ENCODE data around the gene LGALS7. TPM values are rescaled to one million over a fixed set of nuclear protein-coding genes. Genes with fewer than 3 reads are reported as not detected.
"Not testable (repeated sequence)": the region's sequence is repeated elsewhere in the genome, so short reads cannot be mapped to it uniquely, and the experiment has no call there.

Gene LGALS7
- total and polyA plus RNA-seq, 5 donors from 2014 or later, result not detected

- peaks cover 5% of the 10 kb centered on the region for H3K27me3 Mint-ChIP-seq
- H3K4me3 Mint-ChIP-seq, result peak overlapping the region in 1 of 4 donors; percentile 83
- H3K27ac Mint-ChIP-seq, result no peak overlapping the region
- H3K4me1 Mint-ChIP-seq, result peaks cover 0 to 6% (median 2%) of the 10 kb centered on the region in 4 donors
- H3K36me3 Mint-ChIP-seq, result no peaks in the 10 kb centered on the region
- ATAC-seq (ENCODE audit: low read depth in 2 of 2) (no peak), DNase-seq (no peak)
- peaks cover 0 to 1% (median 0%) of the 10 kb centered on the region in 7 donors for H3K9me3 Mint-ChIP-seq
- Histone ChIP-seq H3K4me1 (ENCODE audit: control insufficient read depth, insufficient read depth, low read length, poor library complexity, severe bottlenecking) (peaks cover 8% of the 10 kb centered on the region), H3K27me3 (ENCODE audit: control insufficient read depth, insufficient read depth, low read length) (no peaks in the 10 kb centered on the region), H3K9me3 (ENCODE audit: control insufficient read depth in 2 of 2, low read length in 2 of 2) (no peaks in the 10 kb centered on the region), H3K36me3 (ENCODE audit: control insufficient read depth, insufficient read depth, low read length) (no peaks in the 10 kb centered on the region), H3K27ac (ENCODE audit: insufficient read depth, low read length, poor library complexity, severe bottlenecking) (no peak overlapping the region), H3K4me3 (ENCODE audit: low read depth, low read length) (no peak overlapping the region)
Observed at GRCh38 chr19:38774181-38774950, 1.0 kb upstream of the LGALS7 start.

DNA sequence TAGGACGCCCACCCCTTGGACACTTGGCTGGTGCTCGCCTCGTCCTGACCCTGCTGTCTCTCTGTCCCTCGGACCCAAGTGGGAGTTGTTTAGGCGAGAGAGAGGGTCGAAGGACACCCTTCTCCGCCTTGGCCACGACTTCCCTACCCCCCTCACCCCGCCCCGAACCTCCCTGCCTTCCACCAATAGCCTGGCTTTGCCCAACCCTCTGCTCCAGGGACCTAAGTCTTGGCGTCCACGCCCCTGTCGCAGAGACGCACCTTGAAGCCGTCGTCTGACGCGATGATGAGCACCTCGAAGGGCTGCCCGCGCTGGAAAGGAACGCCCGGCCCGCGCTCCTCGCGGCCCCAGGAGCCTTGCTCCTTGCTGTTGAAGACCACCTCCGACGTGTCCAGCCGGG lies 1.7 kb downstream of the LGALS7 start:
- not testable (repeated sequence) for H3K4me1 Mint-ChIP-seq; DNase-seq; H3K9me3 ChIP-seq (ENCODE audit: control insufficient read depth in 2 of 2, low read length in 2 of 2); H3K27ac ChIP-seq (ENCODE audit: insufficient read depth, low read length, poor library complexity, severe bottlenecking); H3K9me3 Mint-ChIP-seq; H3K4me3 ChIP-seq (ENCODE audit: low read depth, low read length); H3K36me3 ChIP-seq (ENCODE audit: control insufficient read depth, insufficient read depth, low read length); H3K27me3 ChIP-seq (ENCODE audit: control insufficient read depth, insufficient read depth, low read length); H3K27ac Mint-ChIP-seq; ATAC-seq (ENCODE audit: low read depth in 2 of 2); H3K4me3 Mint-ChIP-seq; H3K27me3 Mint-ChIP-seq; H3K36me3 Mint-ChIP-seq
- H3K4me1 ChIP-seq (ENCODE audit: control insufficient read depth, insufficient read depth, low read length, poor library complexity, severe bottlenecking), result peaks cover 10% of the 10 kb centered on the region

DNA sequence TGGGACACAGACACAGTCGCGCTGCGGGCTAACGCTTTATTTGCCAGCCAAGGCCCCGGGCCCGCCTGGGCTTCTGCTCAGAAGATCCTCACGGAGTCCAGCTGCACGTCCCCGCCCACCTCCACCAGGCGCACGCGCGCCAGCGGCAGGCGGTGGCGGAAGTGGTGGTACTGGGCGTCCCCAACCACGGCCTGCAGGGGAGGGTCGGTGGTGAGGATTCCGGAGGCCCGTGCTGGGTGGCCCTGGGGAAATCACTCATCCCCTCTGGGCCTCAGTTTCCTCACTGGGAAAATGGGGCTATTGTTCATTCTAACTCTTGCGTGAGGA lies 2.4 kb downstream of the LGALS7 start:
- H3K4me3 Mint-ChIP-seq, result not testable (repeated sequence)

GRCh38 chr19:38770228-38770948 lies 2.9 kb downstream of the LGALS7 start:
- H3K36me3 ChIP-seq (ENCODE audit: control insufficient read depth, insufficient read depth, low read length); H3K36me3 Mint-ChIP-seq; H3K27me3 ChIP-seq (ENCODE audit: control insufficient read depth, insufficient read depth, low read length); ATAC-seq (ENCODE audit: low read depth in 2 of 2); H3K4me3 ChIP-seq (ENCODE audit: low read depth, low read length); H3K4me1 Mint-ChIP-seq; H3K27ac Mint-ChIP-seq; DNase-seq; H3K4me3 Mint-ChIP-seq; H3K9me3 ChIP-seq (ENCODE audit: control insufficient read depth in 2 of 2, low read length in 2 of 2); H3K27me3 Mint-ChIP-seq; H3K9me3 Mint-ChIP-seq: not testable (repeated sequence)
- peaks cover 10% of the 10 kb centered on the region for H3K4me1 ChIP-seq (ENCODE audit: control insufficient read depth, insufficient read depth, low read length, poor library complexity, severe bottlenecking)
- peak overlapping the region; percentile 75 for H3K27ac ChIP-seq (ENCODE audit: insufficient read depth, low read length, poor library complexity, severe bottlenecking)

More for the DNA sequence above, 2.4 kb downstream of the LGALS7 start:
- not testable (repeated sequence) for DNase-seq; H3K4me1 Mint-ChIP-seq; H3K27ac Mint-ChIP-seq; H3K9me3 Mint-ChIP-seq; H3K36me3 ChIP-seq (ENCODE audit: control insufficient read depth, insufficient read depth, low read length); H3K9me3 ChIP-seq (ENCODE audit: control insufficient read depth in 2 of 2, low read length in 2 of 2); H3K36me3 Mint-ChIP-seq; H3K27me3 Mint-ChIP-seq; H3K4me3 ChIP-seq (ENCODE audit: low read depth, low read length); H3K27ac ChIP-seq (ENCODE audit: insufficient read depth, low read length, poor library complexity, severe bottlenecking); H3K27me3 ChIP-seq (ENCODE audit: control insufficient read depth, insufficient read depth, low read length)
- peak; percentile 68 to 76 for ATAC-seq (ENCODE audit: low read depth in 2 of 2)
- H3K4me1 ChIP-seq (ENCODE audit: control insufficient read depth, insufficient read depth, low read length, poor library complexity, severe bottlenecking), result peaks cover 10% of the 10 kb centered on the region

- peaks cover 0 to 9% (median 3%) of the 10 kb centered on the region in 4 donors for H3K4me1 Mint-ChIP-seq
- peak overlapping the region; percentile 5 to 77 (median 59) for H3K4me3 Mint-ChIP-seq
- Histone ChIP-seq H3K4me3 (ENCODE audit: low read depth, low read length) (no peak overlapping the region), H3K9me3 (ENCODE audit: control insufficient read depth in 2 of 2, low read length in 2 of 2) (no peaks in the 10 kb centered on the region), H3K36me3 (ENCODE audit: control insufficient read depth, insufficient read depth, low read length) (no peaks in the 10 kb centered on the region), H3K4me1 (ENCODE audit: control insufficient read depth, insufficient read depth, low read length, poor library complexity, severe bottlenecking) (peaks cover 10% of the 10 kb centered on the region), H3K27ac (ENCODE audit: insufficient read depth, low read length, poor library complexity, severe bottlenecking) (peak overlapping the region; percentile 75), H3K27me3 (ENCODE audit: control insufficient read depth, insufficient read depth, low read length) (no peaks in the 10 kb centered on the region)
- H3K27ac Mint-ChIP-seq, result peak overlapping the region; percentile 89 to 93 (median 90)
- no peaks in the 10 kb centered on the region for H3K36me3 Mint-ChIP-seq
- peak; percentile 86 to 89 for ATAC-seq (ENCODE audit: low read depth in 2 of 2)
- H3K27me3 Mint-ChIP-seq, result no peaks in the 10 kb centered on the region
- H3K9me3 Mint-ChIP-seq, result no peaks in the 10 kb centered on the region
- DNase-seq, result peak; percentile 80 to 94 (median 89)
Observed at GRCh38 chr19:38769635-38770211, 3.6 kb downstream of the LGALS7 start.

- Histone ChIP-seq H3K9me3 (ENCODE audit: control insufficient read depth in 2 of 2, low read length in 2 of 2) (no peaks in the 10 kb centered on the region), H3K27me3 (ENCODE audit: control insufficient read depth, insufficient read depth, low read length) (no peaks in the 10 kb centered on the region), H3K4me3 (ENCODE audit: low read depth, low read length) (no peak overlapping the region), H3K36me3 (ENCODE audit: control insufficient read depth, insufficient read depth, low read length) (no peaks in the 10 kb centered on the region), H3K4me1 (ENCODE audit: control insufficient read depth, insufficient read depth, low read length, poor library complexity, severe bottlenecking) (peaks cover 10% of the 10 kb centered on the region), H3K27ac (ENCODE audit: insufficient read depth, low read length, poor library complexity, severe bottlenecking) (no peak overlapping the region)
- Mint-ChIP-seq H3K4me1 (peaks cover 0 to 9% (median 5%) of the 10 kb centered on the region in 4 donors), H3K27me3 (peaks cover 2% of the 10 kb centered on the region), H3K9me3 (no peaks in the 10 kb centered on the region), H3K4me3 (no peak overlapping the region), H3K27ac (no peak overlapping the region), H3K36me3 (no peaks in the 10 kb centered on the region)
- DNase-seq (no peak), ATAC-seq (ENCODE audit: low read depth in 2 of 2) (no peak)
Observed at GRCh38 chr19:38766276-38767047, 6.9 kb downstream of the LGALS7 start.

GRCh38 chr19:38765214-38765613 lies 8.1 kb downstream of the LGALS7 start:
- Mint-ChIP-seq H3K36me3 (no peaks in the 10 kb centered on the region), H3K27me3 (peaks cover 7% of the 10 kb centered on the region), H3K4me3 (no peak overlapping the region), H3K4me1 (peaks cover 0 to 12% (median 6%) of the 10 kb centered on the region in 4 donors), H3K9me3 (no peaks in the 10 kb centered on the region), H3K27ac (no peak overlapping the region)
- DNase-seq (no peak), ATAC-seq (ENCODE audit: low read depth in 2 of 2) (no peak)
- Histone ChIP-seq H3K27ac (ENCODE audit: insufficient read depth, low read length, poor library complexity, severe bottlenecking) (no peak overlapping the region), H3K4me1 (ENCODE audit: control insufficient read depth, insufficient read depth, low read length, poor library complexity, severe bottlenecking) (peaks cover 10% of the 10 kb centered on the region), H3K9me3 (ENCODE audit: control insufficient read depth in 2 of 2, low read length in 2 of 2) (no peaks in the 10 kb centered on the region), H3K4me3 (ENCODE audit: low read depth, low read length) (no peak overlapping the region), H3K36me3 (ENCODE audit: control insufficient read depth, insufficient read depth, low read length) (no peaks in the 10 kb centered on the region), H3K27me3 (ENCODE audit: control insufficient read depth, insufficient read depth, low read length) (no peaks in the 10 kb centered on the region)
